Amniotic stem cell (primary cell): ENCODE measurements around the gene ROPN1B.

Experiments used
- DNase-seq: peaks from one replicate; lab custom pipeline; 2025; lab: John Stamatoyannopoulos, UW

The ROPN1B gene

DNA sequence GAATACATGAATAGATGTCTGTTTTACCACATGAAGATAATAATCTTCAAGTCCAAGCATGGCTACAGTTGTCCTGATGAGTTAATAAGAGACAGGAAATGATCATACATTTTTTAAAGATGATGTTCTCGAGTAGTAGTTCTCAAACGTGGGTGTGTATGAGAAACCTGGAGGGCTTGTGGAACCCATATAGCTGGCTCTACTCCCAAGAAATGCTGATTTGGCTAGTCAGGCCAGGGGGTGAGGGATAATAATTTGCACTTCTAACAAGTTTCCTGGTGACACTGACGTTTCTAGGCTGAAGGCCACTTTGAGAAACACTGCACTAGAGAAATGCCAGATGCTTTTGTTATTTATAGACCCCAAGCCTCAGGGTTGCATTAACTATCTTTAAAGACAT is 37.0 kb downstream of the ROPN1B start:
- no peak for DNase-seq

DNA sequence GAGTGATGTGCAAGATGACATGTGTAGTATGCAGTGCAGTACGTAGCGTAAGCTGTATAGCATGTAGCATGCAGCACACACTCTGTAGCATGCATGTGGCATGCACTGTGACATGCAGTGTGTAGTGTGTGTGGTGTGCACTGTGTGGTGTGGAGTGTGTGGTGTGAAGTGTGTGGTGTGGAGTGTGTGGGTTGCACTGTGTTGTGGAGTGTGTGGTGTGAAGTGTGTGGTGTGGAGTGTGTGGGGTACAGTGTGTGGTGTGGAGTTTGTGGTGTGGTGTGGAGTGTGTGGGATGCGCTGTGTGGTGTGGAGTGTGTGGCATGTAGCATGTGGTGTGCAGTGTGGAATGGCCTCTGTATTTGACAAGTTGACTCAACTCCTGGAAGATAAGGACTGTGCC is 39.2 kb downstream of the ROPN1B start:
- no peak for DNase-seq

DNA sequence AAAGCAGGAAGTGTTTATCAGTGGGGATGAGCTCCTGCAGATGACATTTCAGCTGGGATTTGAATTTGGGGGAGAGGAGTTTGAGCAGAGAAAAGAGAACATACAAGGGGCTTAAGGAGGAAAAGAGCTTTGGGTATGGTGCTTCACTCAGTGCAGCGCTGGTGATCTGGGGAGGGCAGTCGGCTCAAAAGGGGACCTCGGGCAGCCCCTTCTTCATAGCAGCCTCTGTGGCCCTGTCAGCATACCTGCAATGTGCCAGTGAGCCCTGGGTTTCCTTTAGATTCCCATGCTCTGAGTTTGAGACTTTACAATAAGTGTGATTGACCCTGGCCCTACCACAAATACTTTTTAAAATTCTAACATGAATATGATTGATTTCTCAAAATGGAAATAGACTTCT is 40.2 kb downstream of the ROPN1B start:
- DNase-seq = no peak

DNA sequence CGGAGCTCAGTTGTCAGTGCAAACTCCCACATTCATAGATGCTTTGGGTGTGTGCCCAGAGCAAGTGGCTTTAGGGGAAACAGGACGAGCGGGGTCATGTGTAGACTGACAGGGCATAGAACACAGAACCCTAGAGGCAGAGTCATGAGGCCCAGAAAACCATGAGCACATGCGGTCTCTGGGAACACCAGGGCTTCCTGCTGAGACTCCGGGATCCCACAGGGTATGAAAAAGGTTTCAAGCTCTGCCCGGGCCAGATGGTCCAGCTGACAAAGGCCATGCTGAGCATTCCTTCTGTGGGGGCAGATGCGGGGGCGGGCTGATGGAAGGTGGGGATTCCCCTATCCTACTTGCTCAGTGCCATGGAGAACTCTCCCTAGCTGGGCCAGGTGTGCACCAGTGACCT is 44.8 kb downstream of the ROPN1B start:
- DNase-seq = no peak

DNA sequence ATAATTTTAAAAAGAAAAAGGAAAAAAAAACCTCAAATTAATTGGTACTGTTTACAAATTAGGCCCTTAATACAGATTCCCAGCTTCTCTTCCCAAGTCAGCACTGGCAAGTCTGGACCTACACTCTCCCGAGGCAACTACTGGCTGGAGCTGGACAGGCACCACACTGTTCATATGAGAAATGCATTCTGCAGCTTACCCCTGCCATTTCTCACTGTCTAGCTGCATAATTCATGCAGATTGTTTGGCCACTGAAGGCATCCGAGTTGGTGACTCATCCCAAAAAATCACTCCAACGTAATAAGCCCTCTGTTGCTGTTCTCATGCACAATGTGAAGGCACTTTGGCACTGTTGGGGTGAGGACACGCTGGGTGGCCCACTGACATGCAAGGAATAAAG is 45.3 kb downstream of the ROPN1B start:
- DNase-seq = no peak

DNA sequence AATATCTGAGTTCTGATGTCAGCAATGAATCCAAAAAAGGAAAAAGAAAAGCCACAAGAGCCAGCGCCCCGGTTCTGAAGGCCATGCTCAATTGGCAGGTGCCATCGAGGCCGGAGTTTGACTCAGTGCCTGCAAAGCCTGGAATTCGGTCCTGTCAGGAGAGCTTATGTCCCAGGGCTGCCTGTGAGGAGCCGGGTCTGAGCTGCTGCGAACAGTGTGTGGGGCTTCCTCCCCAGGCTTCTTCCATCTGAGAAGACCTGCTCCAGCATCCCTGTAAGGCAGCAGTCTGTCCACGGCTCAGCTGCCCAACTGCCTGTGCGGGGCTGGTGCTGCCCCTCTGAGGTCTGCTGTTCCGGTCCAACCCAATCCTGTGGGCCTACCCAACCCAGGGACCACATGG is 46.1 kb downstream of the ROPN1B start:
- DNase-seq = no peak

DNA sequence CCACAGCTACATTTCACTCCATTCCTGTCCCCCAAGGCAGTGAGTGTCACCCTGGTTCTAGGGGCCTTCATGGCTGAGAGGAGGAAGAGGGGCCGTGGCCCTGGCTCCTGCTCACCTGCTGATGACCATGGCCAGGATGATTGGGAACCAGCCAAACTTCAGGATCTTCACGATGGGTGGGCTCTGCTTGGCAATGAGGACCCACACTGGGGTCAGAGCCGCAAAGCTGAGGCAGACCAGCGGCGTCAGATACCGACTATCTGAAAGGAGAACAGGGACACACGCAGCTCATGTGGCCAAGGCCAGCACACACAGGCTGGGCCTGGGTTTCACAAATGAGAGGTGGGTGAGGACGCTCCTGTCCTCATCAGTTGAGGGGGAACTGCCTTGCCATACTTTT is 47.6 kb downstream of the ROPN1B start:
- DNase-seq = no peak

DNA sequence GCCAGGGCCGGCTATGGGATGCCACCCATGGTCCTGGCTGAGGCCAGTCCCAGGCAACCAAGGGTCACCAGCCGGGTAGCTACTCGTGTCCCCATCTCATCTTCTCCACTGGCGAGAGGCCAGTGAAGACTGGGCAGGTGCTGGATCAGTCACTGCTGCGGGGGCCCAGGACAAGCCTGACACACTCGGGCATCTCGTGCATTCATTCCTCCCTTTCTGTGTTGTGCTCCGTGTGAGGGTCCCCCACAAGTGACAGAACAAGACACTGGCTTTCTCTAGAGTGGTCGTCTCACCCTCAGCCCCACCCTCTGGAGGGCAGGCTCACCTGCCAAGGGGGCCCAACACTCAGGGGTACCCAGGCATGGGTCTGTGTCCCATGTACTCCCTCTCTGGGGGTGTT is 48.4 kb downstream of the ROPN1B start:
- no peak for DNase-seq

DNA sequence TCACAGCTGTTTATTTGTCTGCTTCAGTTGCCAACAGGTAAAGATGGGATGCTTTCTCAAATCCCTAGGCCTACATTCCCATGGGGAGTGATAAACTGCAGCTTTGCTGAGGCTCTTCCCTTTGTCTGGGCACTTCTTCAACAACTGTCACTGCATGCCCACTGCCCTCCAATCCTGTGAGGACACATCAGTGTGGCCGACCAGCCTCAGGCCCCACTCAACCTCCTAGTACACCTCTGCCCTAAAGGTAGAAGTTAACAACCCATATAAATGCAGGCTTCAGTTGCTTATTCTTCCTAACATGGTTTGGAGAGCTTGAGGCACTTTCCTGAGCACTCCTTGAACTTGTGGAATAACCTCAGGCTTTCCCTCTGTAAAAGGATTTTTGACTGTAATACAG is 49.6 kb downstream of the ROPN1B start:
- no peak for DNase-seq

DNA sequence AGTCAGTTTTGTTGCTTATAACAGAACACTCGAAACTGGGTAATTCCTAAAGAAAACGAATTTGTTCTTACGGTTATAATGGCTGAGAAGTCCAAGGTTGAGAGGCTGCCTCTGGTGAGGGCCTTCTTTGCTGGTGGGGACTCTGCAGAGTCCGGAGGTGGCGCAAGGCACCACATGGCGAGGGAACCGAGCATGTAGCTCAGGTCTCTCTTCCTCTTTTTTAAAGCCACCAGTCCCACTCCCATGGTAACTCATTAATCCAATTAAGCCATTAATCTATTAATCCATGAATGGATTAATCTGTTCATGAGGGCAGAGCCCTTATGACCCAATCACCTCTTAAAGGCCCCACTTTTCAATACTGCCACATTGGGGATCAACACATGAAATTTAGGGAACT is 50.0 kb downstream of the ROPN1B start:
- DNase-seq = no peak

DNA sequence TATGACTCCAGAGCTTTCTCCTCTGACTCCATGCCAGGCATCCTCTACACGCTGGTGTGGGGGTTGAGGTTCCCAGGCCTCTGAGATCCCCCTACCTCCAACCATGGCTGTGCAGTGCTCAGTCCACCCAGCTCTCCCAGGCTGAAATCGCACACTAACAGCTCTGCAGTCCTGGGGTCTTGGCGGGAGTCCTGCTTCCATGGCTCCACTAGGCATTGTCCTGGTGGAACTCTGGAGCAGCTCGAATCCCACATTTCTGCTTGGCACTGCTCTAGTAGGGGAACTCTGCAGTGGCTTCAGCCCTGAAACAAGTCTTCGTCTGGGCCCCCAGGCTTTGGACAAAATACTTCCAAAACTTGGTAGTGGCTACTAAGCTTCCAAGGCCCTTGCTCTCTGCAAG is 50.7 kb downstream of the ROPN1B start:
- DNase-seq = no peak

DNA sequence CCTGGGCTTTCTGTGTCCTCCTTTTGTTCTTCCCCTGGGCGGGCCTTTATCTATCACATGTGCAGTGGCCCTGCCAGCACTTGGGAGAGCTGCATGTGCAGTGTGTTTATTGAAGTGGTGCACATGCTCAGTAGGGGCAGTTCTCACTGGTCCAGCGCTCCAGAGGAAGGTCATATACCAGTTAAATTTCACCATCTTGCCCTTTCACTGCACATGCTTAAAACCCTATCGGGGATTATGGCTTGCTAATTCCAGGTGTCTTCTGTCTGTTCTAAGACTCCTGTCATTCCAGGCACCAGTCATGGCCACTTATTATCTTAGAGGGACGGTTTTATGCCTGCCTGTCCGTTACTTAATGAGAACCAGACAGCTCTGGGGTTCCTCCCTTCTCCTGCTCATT is 52.2 kb downstream of the ROPN1B start:
- DNase-seq = no peak

DNA sequence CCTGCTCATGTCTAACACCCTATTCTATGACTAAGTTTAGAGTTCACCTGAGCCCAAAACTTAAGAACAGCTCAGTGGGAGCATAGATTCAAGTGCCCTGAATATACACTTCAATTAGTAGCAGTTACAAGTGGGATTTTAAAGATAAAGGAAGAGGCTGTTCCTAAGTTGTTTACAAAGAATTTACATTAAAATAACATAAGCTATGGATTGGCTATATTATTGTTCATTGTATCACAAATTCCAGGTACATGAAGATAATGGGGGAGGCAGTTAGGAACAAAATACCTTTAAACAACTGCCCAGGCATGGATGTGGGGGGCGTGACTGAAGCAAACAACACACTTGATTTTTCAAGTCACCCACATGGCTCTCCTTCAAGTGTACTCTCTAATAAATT is 52.7 kb downstream of the ROPN1B start:
- no peak for DNase-seq

DNA sequence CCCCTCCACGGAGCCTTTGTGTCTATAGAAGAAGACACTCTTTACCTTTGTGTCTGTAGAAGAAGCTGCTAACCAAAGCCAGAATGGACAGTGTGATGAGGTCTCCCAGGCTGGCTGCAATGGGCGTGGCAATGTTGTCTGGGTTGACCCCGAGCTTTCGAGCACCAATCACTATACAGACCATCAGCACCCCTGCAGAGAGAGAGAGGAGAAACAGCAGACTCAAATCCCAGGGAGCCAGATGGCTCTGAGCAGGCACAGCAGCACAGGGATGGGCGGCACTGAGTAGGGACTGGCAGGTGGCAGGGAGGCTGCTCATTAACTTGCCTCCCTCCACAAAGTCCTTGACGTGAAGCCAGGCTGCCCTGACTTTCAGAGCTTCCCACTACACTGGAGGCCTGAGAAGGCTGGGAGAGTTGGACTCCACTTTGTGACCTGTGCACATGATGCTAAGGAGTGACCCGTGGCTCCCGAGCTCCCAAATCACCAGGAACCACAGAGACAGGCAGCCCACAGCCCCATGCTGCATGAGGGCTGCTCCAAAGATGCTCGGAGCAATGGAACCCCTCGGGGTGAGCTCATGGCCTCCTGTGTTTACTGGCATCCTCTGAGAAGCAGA is 53.9 kb downstream of the ROPN1B start:
- DNase-seq = no peak

DNA sequence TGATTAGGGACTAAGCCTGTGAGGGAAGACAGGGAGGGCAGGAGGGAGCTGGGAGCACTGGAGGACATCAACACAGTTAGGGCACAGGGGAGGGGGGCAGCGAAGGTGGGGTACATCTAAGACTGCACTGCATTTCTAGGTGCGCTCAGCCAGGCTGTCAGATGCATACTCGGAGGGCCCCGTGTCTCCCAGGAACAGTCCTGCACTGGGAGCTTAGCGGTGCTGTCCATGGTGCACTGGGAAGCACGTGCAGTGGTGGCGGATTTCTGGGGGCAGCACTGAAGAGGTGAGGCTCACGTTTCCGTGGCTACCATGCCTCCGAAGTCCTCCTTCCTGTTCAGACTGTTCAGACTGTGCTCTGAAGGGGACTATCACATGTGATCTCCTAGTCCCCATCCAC is 54.4 kb downstream of the ROPN1B start:
- DNase-seq = no peak

DNA sequence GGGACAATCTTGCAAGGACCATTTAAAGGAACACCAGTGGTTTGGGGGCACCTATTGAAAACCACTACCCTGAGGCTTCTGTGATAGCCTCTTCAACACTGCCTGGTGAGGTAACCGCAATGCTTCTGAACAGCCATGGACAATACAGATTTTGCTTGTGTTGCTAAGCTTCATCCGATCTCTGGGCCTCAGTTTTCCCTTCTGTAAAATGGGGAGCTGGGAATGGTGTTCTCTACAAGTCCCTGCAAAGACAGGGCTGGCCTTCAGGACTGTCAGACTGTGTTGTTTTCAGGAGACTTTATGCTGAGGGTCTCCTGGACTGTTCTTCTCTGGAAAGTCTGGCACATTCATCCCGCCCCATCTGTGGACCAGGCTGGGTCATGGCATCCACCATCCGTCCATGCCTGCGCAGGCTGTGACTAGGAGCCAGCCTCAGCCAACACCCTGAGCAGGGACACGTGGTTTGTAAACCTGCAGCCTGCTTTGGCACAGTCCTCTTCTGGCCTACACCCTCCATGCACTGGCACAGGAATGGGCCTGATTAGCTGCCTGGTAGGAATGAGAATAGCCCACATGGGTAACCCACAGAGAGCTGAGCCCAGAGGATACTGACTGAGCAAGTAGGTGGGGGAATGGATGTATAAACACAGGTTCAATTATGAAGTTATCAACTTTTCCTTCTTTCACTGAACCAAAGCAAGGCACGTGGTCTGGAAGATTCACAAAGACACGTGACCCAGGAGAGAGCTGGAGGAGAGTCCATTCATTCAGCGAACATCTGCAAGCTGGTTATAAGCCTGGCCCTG is 55.3 kb downstream of the ROPN1B start:
- no peak for DNase-seq

DNA sequence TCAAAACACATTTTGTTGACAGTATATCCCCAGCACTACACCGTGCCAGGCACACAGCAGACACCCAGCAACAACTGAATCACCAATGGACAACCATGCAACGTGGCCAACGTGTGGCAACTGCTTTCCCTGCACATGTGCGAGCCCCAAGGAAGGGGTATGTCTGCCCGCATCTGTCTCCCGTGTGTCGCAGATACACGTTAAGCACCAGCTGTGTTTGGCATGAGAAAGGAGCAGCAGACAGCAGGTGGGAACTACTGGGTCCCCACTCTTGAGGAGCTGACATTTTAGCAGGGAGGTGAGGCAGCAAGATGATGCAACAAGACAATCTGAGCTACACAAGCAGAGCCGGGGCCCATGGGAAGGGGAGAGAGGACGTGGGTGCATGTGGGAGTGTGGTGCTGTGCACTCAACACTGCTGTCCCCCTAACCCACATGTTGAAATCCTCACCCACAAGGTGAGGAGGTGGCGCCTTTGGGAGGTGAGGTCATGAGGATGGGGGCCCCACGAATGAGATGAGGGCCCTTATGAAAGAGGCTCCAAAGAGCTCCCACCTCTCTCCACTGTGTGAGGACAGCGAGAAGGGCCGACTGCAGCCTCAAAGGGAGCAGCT is 56.2 kb downstream of the ROPN1B start:
- DNase-seq = no peak

DNA sequence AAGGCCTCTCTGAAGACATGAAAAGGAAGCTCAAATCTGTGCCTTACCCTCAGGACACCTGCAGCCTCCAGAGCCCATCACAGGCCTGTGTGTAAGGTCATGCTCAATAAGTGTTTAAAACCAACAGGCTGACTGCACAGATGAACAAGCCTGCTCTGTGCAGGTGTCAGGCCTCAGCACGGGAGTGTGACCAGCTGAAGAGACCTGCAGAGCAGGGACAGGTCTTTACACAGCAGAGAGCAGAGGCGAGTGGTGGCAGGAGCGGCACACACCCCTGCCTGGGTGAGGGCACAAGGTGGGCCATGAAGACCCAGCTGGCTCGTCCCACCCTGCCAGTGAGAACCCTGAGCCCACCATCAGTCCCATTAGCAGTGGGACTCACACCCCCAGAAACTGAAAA is 56.9 kb downstream of the ROPN1B start:
- DNase-seq = no peak

DNA sequence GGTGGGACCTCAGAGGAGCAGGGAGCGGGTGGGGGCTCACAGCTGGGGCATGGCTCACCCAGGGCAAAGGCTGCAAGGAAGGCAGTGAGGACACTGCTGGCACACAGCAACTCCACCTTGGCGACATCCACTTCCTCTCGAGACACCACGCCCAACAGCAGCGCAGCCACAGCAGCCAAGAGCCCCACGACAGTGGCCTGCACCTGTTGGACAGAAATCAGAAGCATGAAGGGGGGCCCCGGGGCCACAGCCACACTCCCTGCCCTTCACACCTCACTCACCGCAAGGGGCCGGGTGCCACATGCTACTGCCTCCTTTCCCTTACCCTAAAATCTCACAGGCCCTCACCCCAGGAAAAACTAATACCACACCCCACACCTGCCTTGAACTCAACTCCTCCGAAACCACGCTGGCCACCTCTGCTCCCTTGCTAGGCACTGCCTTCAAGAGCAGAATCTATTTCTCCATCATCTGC is 57.3 kb downstream of the ROPN1B start:
- DNase-seq = no peak

DNA sequence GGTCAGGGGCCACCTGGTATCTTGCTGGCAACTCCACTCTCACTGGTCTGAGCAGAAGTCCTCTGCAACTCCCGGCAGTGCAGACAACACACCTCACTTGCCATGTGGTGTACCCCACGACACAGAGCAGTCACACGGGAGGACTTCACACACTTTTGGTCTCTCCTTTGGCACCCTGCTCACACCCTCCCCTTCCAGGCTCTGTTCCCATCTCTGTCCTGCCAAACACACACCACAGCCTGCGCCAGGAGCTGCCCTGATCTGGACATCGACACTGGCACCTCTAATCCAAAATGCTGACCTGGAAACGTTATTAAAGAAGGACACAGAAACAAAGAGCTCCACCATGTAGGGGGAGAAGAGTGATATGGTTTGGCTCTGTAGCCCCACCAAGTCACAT is 57.8 kb downstream of the ROPN1B start:
- no peak for DNase-seq

DNA sequence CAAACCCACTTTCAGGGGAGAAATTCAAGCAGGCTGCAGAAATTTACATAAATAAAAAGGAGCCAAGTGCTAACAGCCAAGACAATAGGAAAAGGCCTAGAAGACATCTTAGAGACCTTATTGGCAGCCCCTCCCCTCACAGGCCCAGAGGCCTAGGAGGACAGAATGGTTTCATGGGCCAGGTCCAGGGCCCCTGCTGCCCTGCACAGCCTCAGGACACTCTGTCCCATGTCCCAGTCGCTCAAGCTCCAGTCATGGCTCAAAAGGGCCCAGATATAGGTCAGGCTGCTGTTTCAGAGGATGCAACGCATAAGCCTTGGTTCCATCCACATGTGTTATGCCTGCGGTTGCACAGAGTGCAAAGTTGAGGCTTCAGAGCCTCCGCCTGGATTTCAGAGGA is 59.1 kb downstream of the ROPN1B start:
- DNase-seq = no peak

DNA sequence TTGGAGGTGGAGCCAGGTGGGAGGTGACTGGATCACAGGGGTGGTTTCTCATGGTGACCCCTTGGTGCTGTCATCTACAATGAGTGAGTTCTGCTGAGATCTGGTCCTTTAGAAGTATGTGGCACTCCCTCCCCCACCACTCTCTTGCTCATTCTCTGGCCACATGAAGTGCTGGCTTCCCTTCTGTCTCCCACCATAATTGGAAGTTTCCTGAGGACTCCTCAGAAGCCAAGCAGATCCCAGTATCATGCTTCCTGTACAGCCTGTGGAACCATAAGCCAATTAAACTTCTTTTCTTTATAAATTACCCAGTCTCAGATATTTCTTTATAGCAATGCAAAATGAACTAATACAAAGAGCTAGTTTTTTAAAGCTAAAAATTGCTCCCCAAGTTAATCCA is 60.3 kb downstream of the ROPN1B start:
- DNase-seq = no peak

DNA sequence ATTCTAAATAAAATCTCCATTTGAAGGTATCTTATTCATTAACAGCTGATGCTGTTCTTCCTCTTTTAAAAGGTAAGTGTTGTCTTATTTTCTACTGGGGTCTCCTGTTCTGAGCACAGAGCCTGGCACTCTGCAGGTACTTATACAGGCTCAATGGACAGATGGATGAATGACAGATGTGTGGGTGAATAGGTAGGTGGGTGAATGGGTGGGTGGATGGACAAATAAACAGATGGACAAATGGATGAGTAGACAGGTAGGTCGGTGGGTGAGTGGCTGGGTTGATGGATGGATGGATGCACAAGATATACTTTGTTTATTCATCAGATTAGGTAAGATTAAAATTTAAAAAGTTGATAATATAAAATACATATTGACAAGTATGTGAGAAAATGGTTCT is 61.5 kb downstream of the ROPN1B start:
- no peak for DNase-seq
